GM12872 (cell line): ENCODE data around the gene FAM53B.

Experiments used
- CTCF ChIP-seq: IDR thresholded peaks from 3 replicates; pipeline ENCODE4 v1.5.1; 2011; ENCODE audit warnings: low read depth, mild to moderate bottlenecking, low read length, moderate library complexity; ENCODE audit not compliant: insufficient read depth

The FAM53B gene

GRCh38 chr10:124602646-124603365 lies 141.4 kb downstream of the FAM53B start:
- TF ChIP-seq CTCF, result no peak

- no peak for TF ChIP-seq CTCF
Measured at GRCh38 chr10:124602121-124602561, 142.0 kb downstream of the FAM53B start.

GRCh38 chr10:124601431-124602120 lies 142.6 kb downstream of the FAM53B start:
- no peak for TF ChIP-seq CTCF

- TF ChIP-seq CTCF, result no peak
Measured at GRCh38 chr10:124601016-124601415, 143.2 kb downstream of the FAM53B start.

GRCh38 chr10:124600051-124600880 lies 143.9 kb downstream of the FAM53B start:
- no peak for TF ChIP-seq CTCF

- TF ChIP-seq CTCF, result no peak
Measured at GRCh38 chr10:124599588-124600050, 144.6 kb downstream of the FAM53B start.

- no peak for TF ChIP-seq CTCF
Measured at GRCh38 chr10:124598773-124599587, 145.2 kb downstream of the FAM53B start.
